Tibial nerve (tissue), 4 donors: ENCODE data around the gene BMP2K. TPM values are rescaled to one million over a fixed set of nuclear protein-coding genes. Genes with fewer than 3 reads are reported as not detected.
A peak's percentile ranks its signal among the peaks of the same experiment; 100 is the strongest.

Experiments
- DNase-seq, 2 donors: peaks; one replicate each; pipeline ENCODE4 v3.0.0-alpha.2; 2019; ENCODE audit warnings: low spot score in 2 of 2
- H3K27ac ChIP-seq, 4 donors: fragments of 200-600 bp; sonication (generic) in 3 of 4; one replicate each; pipeline ENCODE4 v1.5.1; 2017 to 2019; ENCODE audit warnings: mild to moderate bottlenecking in 1 of 4
- H3K27me3 ChIP-seq, 2 donors: fragments of 200-600 bp; sonication (generic) in 1 of 2; one replicate each; pipeline versions ENCODE4 v1.5.1 to v1.6.0; 2017 to 2019
- H3K36me3 ChIP-seq, 3 donors: fragments of 200-600 bp; sonication (generic); one replicate each; pipeline ENCODE4 v1.5.1; 2018 to 2019
- H3K4me1 ChIP-seq, 4 donors: fragments of 200-600 bp; sonication (generic) in 3 of 4; one replicate each; pipeline ENCODE4 v1.5.1; 2017 to 2019
- H3K4me3 ChIP-seq, 4 donors: fragments of 200-600 bp; sonication (generic) in 3 of 4; one replicate each; pipeline ENCODE4 v1.5.1; 2017 to 2019; ENCODE audit warnings: mild to moderate bottlenecking in 1 of 4, moderate library complexity in 1 of 4
- H3K9me3 ChIP-seq, 4 donors: fragments of 200-600 bp; sonication (generic) in 3 of 4; one replicate each; pipeline ENCODE4 v1.5.1; 2017 to 2019
- CTCF ChIP-seq, 5 experiments: fragments of 200-600 bp in 3 of 5; fragments of 450-650 bp in 2 of 5; sonication (generic) in 3 of 5; IDR thresholded peaks; one replicate each; pipeline ENCODE4 v1.5.1; 2016 to 2019; ENCODE audit warnings: antibody characterized with exemption in 5 of 5, mild to moderate bottlenecking in 3 of 5, moderate library complexity in 2 of 5
- EP300 ChIP-seq, 2 donors: sonication (generic); formaldehyde crosslinking; IDR thresholded peaks; one replicate each; pipeline ENCODE4 v1.6.1; 2017; ENCODE audit warnings: antibody characterized with exemption in 2 of 2, mild to moderate bottlenecking in 1 of 2
- POLR2A ChIP-seq, 2 donors: fragments of 450-650 bp; IDR thresholded peaks; one replicate each; pipeline ENCODE4 v1.6.1; 2017; ENCODE audit warnings: antibody characterized with exemption in 2 of 2, mild to moderate bottlenecking in 2 of 2, moderate library complexity in 2 of 2
- WGBS, 2 donors: methylation state at CpG; one replicate each; pipeline ENCODE4 v1.1.5; 2018; 5-methylcytosine and 5-hydroxymethylcytosine counted together
- total RNA-seq, 4 donors: library from RNA; depleted of rRNA; stranded (reverse); fragments of >200 nt; gene quantifications; one replicate each; pipeline ENCODE4 v1.1.0, GENCODE V29; 2016

BMP2K gene
- total RNA-seq, 4 donors from 2014 or later, result 39.8 to 84.8 (median 67.0) TPM

- Histone ChIP-seq H3K36me3 (peaks cover 0 to 65% (median 0%) of the 10 kb centered on the region in 3 donors), H3K4me3 (no peak overlapping the region), H3K9me3 (no peaks in the 10 kb centered on the region), H3K4me1 (peaks cover 0 to 7% (median 2%) of the 10 kb centered on the region in 4 donors), H3K27me3 (no peaks in the 10 kb centered on the region), H3K27ac (no peak overlapping the region)
- TF ChIP-seq EP300 (IDR thresholded peaks at IDR 0.05), result no peak
- TF ChIP-seq CTCF (IDR thresholded peaks at IDR 0.05), result no peak
- TF ChIP-seq POLR2A (IDR thresholded peaks at IDR 0.05), result no peak
- DNase-seq, result no peak
- WGBS, 2 donors, result 58 to 68% methylated on average over 1 of the region's 1 CpG
Measured at GRCh38 chr4:78926826-78927225, 150.7 kb downstream of the BMP2K start.

GRCh38 chr4:78928835-78929234, 152.7 kb downstream of the BMP2K start:
- Histone ChIP-seq H3K4me1 (no peaks in the 10 kb centered on the region), H3K27me3 (no peaks in the 10 kb centered on the region), H3K4me3 (no peak overlapping the region), H3K9me3 (no peaks in the 10 kb centered on the region), H3K36me3 (peaks cover 0 to 59% (median 0%) of the 10 kb centered on the region in 3 donors), H3K27ac (no peak overlapping the region)
- DNase-seq, result no peak
- WGBS, 2 donors, result 92 to 96% methylated on average over 9 of the region's 9 CpGs
- TF ChIP-seq CTCF (IDR thresholded peaks at IDR 0.05) (no peak), POLR2A (IDR thresholded peaks at IDR 0.05) (no peak), EP300 (IDR thresholded peaks at IDR 0.05) (no peak)

- Histone ChIP-seq H3K4me3 (no peak overlapping the region), H3K27ac (no peak overlapping the region), H3K36me3 (peaks cover 0 to 52% (median 0%) of the 10 kb centered on the region in 3 donors), H3K9me3 (no peaks in the 10 kb centered on the region), H3K27me3 (no peaks in the 10 kb centered on the region), H3K4me1 (no peaks in the 10 kb centered on the region)
- WGBS, 2 donors, result 94 to 96% methylated on average over 6 of the region's 6 CpGs
- no peak for TF ChIP-seq EP300 (IDR thresholded peaks at IDR 0.05)
- no peak for DNase-seq
Measured at GRCh38 chr4:78930016-78930629, 154.0 kb downstream of the BMP2K start.

DNA sequence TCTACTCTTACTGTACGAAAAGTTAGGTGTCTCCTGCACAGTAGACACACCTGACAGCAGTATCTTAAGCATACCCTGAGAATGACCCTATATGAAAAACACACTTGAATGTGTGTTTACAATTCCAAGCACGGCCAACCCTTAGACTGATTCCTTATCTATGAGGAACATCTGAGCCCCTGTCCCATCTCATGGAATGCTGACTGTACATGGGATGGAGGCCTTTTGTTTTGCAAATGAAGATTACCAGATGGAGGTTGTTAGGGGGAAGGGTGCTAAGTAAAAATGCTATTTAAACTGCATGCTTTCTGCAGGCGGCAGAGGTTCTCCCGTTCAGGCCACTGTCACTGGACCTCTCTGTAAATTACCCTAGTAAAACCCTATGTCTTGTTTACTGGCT, 160.8 kb downstream of the BMP2K start:
- Histone ChIP-seq H3K27ac (no peak overlapping the region), H3K36me3 (no peaks in the 10 kb centered on the region), H3K4me1 (peaks cover 0 to 30% (median 2%) of the 10 kb centered on the region in 4 donors), H3K4me3 (no peak overlapping the region), H3K9me3 (no peaks in the 10 kb centered on the region), H3K27me3 (no peaks in the 10 kb centered on the region)
- DNase-seq, result no peak
- 83 to 91% methylated on average over 4 of the region's 4 CpGs for WGBS, 2 donors
- TF ChIP-seq CTCF (IDR thresholded peaks at IDR 0.05), result no peak

DNA sequence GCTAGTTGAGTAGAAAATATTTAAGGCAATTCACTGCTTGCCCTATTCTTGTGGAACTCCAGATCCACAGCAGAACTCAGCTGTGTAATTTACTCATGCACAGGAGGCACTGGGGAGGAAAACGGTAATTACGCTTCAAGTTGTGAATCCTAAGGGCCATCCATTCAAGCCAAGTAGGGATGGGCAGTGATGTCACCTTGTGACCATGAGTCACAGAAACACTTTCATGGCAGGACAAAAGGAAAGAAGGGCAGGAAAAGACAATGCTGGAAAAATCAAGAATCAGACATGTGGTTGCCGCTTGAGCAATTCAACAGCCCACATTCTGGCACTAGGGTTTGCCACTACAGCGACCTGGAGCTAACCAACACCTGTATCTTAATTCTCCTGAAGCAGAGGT, 161.7 kb downstream of the BMP2K start:
- no peaks in the 10 kb centered on the region for H3K36me3 ChIP-seq
- WGBS, 2 donors, result 86 to 93% methylated on average over 4 of the region's 4 CpGs
- DNase-seq, result no peak
- no peaks in the 10 kb centered on the region for H3K9me3 ChIP-seq
- TF ChIP-seq CTCF (IDR thresholded peaks at IDR 0.05), result no peak
- TF ChIP-seq POLR2A (IDR thresholded peaks at IDR 0.05), result no peak
- no peak for TF ChIP-seq EP300 (IDR thresholded peaks at IDR 0.05)
- H3K27me3 ChIP-seq, result no peaks in the 10 kb centered on the region
- peak overlapping the region in 1 of 4 donors; percentile 90 for H3K27ac ChIP-seq
- H3K4me3 ChIP-seq, result peak overlapping the region in 1 of 4 donors; percentile 85
- peaks cover 0 to 30% (median 2%) of the 10 kb centered on the region in 4 donors for H3K4me1 ChIP-seq
